Nephron progenitor cell (in vitro differentiated cells): ENCODE measurements around the gene PNKP.

ENCODE experiments used
- DNase-seq: peaks from one replicate; pipeline ENCODE4 v3.0.0; 2021
- H3K27ac Mint-ChIP-seq: 2 replicates; pipeline ENCODE4 v1.8.0; 2021; ENCODE audit warnings: mild to moderate bottlenecking, moderate library complexity, mixed read lengths
- H3K27me3 Mint-ChIP-seq: 2 replicates; pipeline ENCODE4 v1.8.0; 2021; ENCODE audit warnings: mild to moderate bottlenecking, low read depth, mixed read lengths; ENCODE audit not compliant: poor library complexity
- H3K36me3 Mint-ChIP-seq: 2 replicates; pipeline ENCODE4 v1.8.0; 2021; ENCODE audit warnings: low read depth, mixed read lengths
- H3K4me1 Mint-ChIP-seq: 2 replicates; pipeline ENCODE4 v1.8.0; 2021; ENCODE audit warnings: mixed read lengths
- H3K4me3 Mint-ChIP-seq: 2 replicates; pipeline ENCODE4 v1.8.0; 2021; ENCODE audit warnings: mild to moderate bottlenecking, moderate library complexity, mixed read lengths
- H3K9me3 Mint-ChIP-seq: 2 replicates; pipeline ENCODE4 v1.8.0; 2021; ENCODE audit warnings: mild to moderate bottlenecking, moderate library complexity, mixed read lengths
- CTCF ChIP-seq: fragments of 200-600 bp; sonication (generic); IDR thresholded peaks from 2 replicates; pipeline ENCODE4 v1.5.0; 2021; ENCODE audit warnings: antibody characterized with exemption

The PNKP gene

GRCh38 chr19:49872245-49873128, 5.1 kb upstream of the PNKP start:
- H3K4me1 Mint-ChIP-seq: peaks cover 38% of the 10 kb centered on the region
- H3K4me3 Mint-ChIP-seq: no peak overlapping the region
- no peaks in the 10 kb centered on the region for H3K27me3 Mint-ChIP-seq
- H3K27ac Mint-ChIP-seq: peak overlapping the region; percentile 36
- TF ChIP-seq CTCF: no peak
- peaks cover 6% of the 10 kb centered on the region for H3K36me3 Mint-ChIP-seq
- no peaks in the 10 kb centered on the region for H3K9me3 Mint-ChIP-seq
- no peak for DNase-seq

DNA sequence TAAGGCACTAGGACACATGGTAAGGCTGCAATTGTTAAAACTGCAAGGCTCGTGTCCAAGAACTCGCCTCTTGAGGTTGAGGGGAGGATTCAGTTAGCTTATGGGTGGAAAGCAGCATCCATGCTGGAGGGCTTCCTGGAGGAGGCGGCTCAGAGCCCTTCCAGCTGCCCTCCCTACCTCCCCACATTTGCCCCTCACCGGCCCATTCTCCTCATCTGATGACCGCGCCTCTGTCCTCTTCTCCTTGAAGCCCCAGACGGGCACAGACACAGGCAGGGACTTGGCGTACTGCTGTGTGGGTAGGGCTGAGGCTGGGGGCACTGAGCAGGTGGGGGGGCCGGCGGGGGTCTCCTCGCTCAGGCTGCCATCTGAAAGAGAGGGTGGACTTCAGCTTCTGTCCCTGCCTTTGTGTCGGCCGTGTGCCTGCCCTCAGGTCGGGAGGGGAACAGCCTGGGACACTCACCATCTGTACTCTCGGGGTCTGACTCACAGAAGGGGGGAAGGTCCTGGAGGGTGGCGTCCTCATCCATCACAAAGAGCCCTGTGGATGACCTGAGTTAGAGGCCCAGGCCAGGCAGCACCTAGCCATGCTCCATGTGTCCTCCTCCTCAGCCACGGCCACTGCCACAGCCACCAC, 4.1 kb upstream of the PNKP start:
- DNase-seq: no peak
- no peak for TF ChIP-seq CTCF
- peak overlapping the region; percentile 62 for H3K4me3 Mint-ChIP-seq
- H3K27me3 Mint-ChIP-seq: no peaks in the 10 kb centered on the region
- H3K9me3 Mint-ChIP-seq: no peaks in the 10 kb centered on the region
- H3K4me1 Mint-ChIP-seq: peaks cover 44% of the 10 kb centered on the region
- peaks cover 6% of the 10 kb centered on the region for H3K36me3 Mint-ChIP-seq
- no peak overlapping the region for H3K27ac Mint-ChIP-seq

DNA sequence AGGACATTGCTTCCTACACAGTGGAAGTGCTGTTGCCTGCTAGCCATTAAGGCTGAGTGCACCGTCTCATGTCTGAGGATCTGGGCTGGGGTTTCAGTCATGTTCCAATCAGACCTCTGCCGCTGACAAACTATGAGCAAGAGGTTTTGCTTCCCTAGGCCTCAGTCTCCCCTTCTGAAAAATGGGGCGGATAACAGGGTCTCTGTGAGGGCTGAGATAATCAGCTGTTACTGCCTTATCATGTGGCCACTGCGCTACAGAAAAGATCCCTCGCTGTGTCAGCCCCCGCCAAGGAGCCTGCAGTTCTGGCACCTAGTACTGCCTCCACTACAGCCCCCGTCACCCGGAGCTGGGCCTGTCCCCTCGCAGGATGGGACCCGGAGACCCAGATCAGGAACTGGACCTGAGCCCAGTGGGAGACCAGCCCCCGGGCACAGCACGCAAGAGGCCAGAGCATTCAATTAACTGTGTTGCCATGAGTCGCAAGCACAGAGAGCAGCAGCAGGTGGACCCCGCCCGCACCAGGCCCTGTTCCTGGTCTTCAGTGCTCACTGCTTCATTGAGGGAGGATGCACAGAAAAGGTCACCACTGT, 3.0 kb upstream of the PNKP start:
- TF ChIP-seq CTCF: no peak
- Mint-ChIP-seq H3K36me3 (peaks cover 11% of the 10 kb centered on the region), H3K4me1 (peaks cover 48% of the 10 kb centered on the region), H3K4me3 (no peak overlapping the region), H3K27me3 (no peaks in the 10 kb centered on the region), H3K27ac (peak overlapping the region; percentile 96), H3K9me3 (no peaks in the 10 kb centered on the region)
- DNase-seq: no peak

DNA sequence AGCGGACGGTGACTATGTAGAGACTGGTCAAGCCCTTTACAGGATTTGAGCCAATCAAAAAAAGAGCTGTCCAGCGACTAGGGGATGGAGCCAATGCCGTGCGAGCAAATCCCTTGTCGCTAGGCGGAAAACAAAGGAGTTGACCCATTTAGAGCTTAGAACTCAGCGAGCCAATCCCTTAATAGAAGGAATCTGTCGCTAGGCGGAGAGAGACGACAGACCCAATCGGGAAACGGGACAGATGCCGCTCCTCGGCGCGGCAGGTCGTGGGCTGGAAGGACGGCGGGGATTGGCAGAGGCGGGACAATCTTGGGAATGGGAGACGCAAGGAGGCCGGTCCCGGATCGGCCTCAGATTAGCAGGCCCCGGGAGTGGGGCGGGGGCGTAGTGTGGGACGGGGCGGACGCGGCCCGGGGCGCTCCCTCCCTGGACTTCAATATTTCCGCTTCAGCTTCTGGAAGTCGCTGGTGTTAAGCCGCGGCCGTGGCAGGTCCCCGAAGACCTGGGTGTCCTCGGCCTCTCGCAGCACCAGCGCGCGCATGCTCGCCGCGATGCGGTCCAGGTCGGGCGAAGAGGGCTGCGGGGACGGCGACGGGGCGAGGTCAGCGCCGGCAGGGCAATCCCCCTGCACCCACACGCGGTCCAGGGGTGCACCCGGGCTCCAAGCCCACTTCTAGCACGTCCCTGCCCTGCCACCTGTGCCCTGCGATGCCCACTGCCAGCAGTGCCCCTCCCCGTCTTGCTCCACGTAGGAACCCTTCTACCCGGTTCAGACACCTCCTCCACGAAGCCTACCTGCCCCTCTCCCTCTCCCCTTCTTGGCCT, 2.3 kb upstream of the PNKP start:
- Mint-ChIP-seq H3K9me3 (no peaks in the 10 kb centered on the region), H3K27ac (peak overlapping the region; percentile 96), H3K27me3 (no peaks in the 10 kb centered on the region), H3K36me3 (peaks cover 18% of the 10 kb centered on the region), H3K4me3 (no peak overlapping the region), H3K4me1 (peaks cover 48% of the 10 kb centered on the region)
- no peak for TF ChIP-seq CTCF
- DNase-seq: peak; percentile 95

DNA sequence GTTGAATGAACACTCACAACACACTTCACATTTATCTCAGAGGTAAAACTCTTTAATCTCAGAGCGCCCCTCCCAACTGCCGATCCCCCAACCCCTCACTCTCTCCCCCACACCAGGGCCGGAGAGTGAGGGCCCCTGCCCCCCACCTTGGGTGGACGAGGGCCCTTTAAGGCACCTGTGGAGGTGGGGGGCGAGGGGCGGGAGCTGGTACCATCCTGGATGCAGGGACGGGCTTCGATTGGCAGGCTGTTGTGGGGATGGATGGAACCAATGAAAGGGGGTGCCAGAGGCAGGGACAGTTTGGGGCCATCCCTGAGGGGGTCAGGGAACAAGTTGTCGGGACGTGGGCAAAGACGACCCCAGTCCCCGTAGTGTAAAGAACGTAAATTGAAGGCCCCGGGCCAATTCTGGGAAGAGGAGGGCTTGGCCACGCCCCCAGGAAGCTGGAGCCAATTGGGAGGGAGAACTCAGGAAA, 1.7 kb upstream of the PNKP start:
- Mint-ChIP-seq H3K27me3 (no peaks in the 10 kb centered on the region), H3K27ac (no peak overlapping the region), H3K36me3 (peaks cover 24% of the 10 kb centered on the region)

More for the DNA sequence above, 1.7 kb upstream of the PNKP start:
- DNase-seq: peak; percentile 91
- no peak for TF ChIP-seq CTCF
- Mint-ChIP-seq H3K4me3 (no peak overlapping the region), H3K4me1 (peaks cover 49% of the 10 kb centered on the region), H3K9me3 (no peaks in the 10 kb centered on the region)
